ENCODE data around the gene CAMK1D. TPM values are rescaled to one million over a fixed set of nuclear protein-coding genes. Genes with fewer than 3 reads are reported as not detected.

The CAMK1D gene
- total RNA-seq, 2 experiments from 2014 or later = 16.7 to 17.8 TPM

- no peaks in the 10 kb centered on the region for H3K27me3 Mint-ChIP-seq
- ChIA-PET CTCF (no interaction called here), POLR2A (no interaction called here)
- peaks cover 27% of the 10 kb centered on the region for H3K4me1 Mint-ChIP-seq
- no peak for DNase-seq
- H3K36me3 Mint-ChIP-seq (ENCODE audit: low read depth) = no peaks in the 10 kb centered on the region
- H3K9me3 Mint-ChIP-seq = no peaks in the 10 kb centered on the region
- H3K4me3 Mint-ChIP-seq = no peak overlapping the region
- no peak overlapping the region for H3K27ac Mint-ChIP-seq
Measured at GRCh38 chr10:12500381-12501303, 151.3 kb downstream of the CAMK1D start.

- CTCF ChIA-PET = no interaction called here
- H3K27ac Mint-ChIP-seq = no peak overlapping the region
- peaks cover 32% of the 10 kb centered on the region for H3K4me1 Mint-ChIP-seq
- POLR2A ChIA-PET = no interaction called here
- no peak overlapping the region for H3K4me3 Mint-ChIP-seq
- DNase-seq = no peak
- H3K27me3 Mint-ChIP-seq = no peaks in the 10 kb centered on the region
- H3K9me3 Mint-ChIP-seq = no peaks in the 10 kb centered on the region
- no peaks in the 10 kb centered on the region for H3K36me3 Mint-ChIP-seq (ENCODE audit: low read depth)
Measured at GRCh38 chr10:12501324-12501723, 152.0 kb downstream of the CAMK1D start.

- CTCF ChIA-PET = no interaction called here
- H3K27ac Mint-ChIP-seq = no peak overlapping the region
- H3K4me3 Mint-ChIP-seq = no peak overlapping the region
- peaks cover 36% of the 10 kb centered on the region for H3K4me1 Mint-ChIP-seq
- no peak for DNase-seq
- H3K36me3 Mint-ChIP-seq (ENCODE audit: low read depth) = no peaks in the 10 kb centered on the region
- H3K9me3 Mint-ChIP-seq = no peaks in the 10 kb centered on the region
- no peaks in the 10 kb centered on the region for H3K27me3 Mint-ChIP-seq
- POLR2A ChIA-PET = no interaction called here
Measured at GRCh38 chr10:12501841-12502525, 152.6 kb downstream of the CAMK1D start.

- Mint-ChIP-seq H3K27ac (no peak overlapping the region), H3K27me3 (no peaks in the 10 kb centered on the region), H3K36me3 (ENCODE audit: low read depth) (no peaks in the 10 kb centered on the region), H3K4me1 (peaks cover 43% of the 10 kb centered on the region), H3K9me3 (no peaks in the 10 kb centered on the region), H3K4me3 (no peak overlapping the region)
- POLR2A ChIA-PET = no interaction called here
- CTCF ChIA-PET = no interaction called here
- no peak for DNase-seq
Measured at GRCh38 chr10:12502526-12503274, 153.4 kb downstream of the CAMK1D start.

- CTCF ChIA-PET = no interaction called here
- Mint-ChIP-seq H3K36me3 (ENCODE audit: low read depth) (no peaks in the 10 kb centered on the region), H3K27me3 (no peaks in the 10 kb centered on the region), H3K9me3 (no peaks in the 10 kb centered on the region), H3K4me3 (no peak overlapping the region), H3K27ac (no peak overlapping the region), H3K4me1 (peaks cover 49% of the 10 kb centered on the region)
- POLR2A ChIA-PET = no interaction called here
- no peak for DNase-seq
Measured at GRCh38 chr10:12503311-12503710, 154.0 kb downstream of the CAMK1D start.

GRCh38 chr10:12504176-12504575, 154.8 kb downstream of the CAMK1D start:
- Mint-ChIP-seq H3K4me3 (no peak overlapping the region), H3K36me3 (ENCODE audit: low read depth) (no peaks in the 10 kb centered on the region), H3K27ac (no peak overlapping the region), H3K4me1 (peaks cover 54% of the 10 kb centered on the region), H3K9me3 (no peaks in the 10 kb centered on the region), H3K27me3 (no peaks in the 10 kb centered on the region)
- CTCF ChIA-PET = no interaction called here
- DNase-seq = no peak
- POLR2A ChIA-PET = no interaction called here

- no peaks in the 10 kb centered on the region for H3K27me3 Mint-ChIP-seq
- H3K36me3 Mint-ChIP-seq (ENCODE audit: low read depth) = no peaks in the 10 kb centered on the region
- ChIA-PET POLR2A (no interaction called here), CTCF (no interaction called here)
- H3K4me3 Mint-ChIP-seq = no peak overlapping the region
- no peak for DNase-seq
- peaks cover 59% of the 10 kb centered on the region for H3K4me1 Mint-ChIP-seq
- H3K9me3 Mint-ChIP-seq = no peaks in the 10 kb centered on the region
- H3K27ac Mint-ChIP-seq = no peak overlapping the region
Measured at GRCh38 chr10:12504628-12505027, 155.3 kb downstream of the CAMK1D start.

- CTCF ChIA-PET = interaction anchor here (1.5 kb wide), 1 partner anchor 151 kb away, joined by 7 read pairs; no protein-coding TSS in a partner anchor
Measured at GRCh38 chr10:12505683-12506082, 156.3 kb downstream of the CAMK1D start.

GRCh38 chr10:12507165-12507850, 158.0 kb downstream of the CAMK1D start:
- ChIA-PET POLR2A (no interaction called here), CTCF (interaction anchor here (1.8 kb wide), 1 partner anchor 24 kb away, joined by 4 read pairs; no protein-coding TSS in a partner anchor)
- peak; percentile 46 for DNase-seq
- H3K9me3 Mint-ChIP-seq = no peaks in the 10 kb centered on the region
- H3K4me3 Mint-ChIP-seq = no peak overlapping the region
- peaks cover 55% of the 10 kb centered on the region for H3K4me1 Mint-ChIP-seq
- no peaks in the 10 kb centered on the region for H3K27me3 Mint-ChIP-seq
- no peak overlapping the region for H3K27ac Mint-ChIP-seq
- H3K36me3 Mint-ChIP-seq (ENCODE audit: low read depth) = no peaks in the 10 kb centered on the region

More at GRCh38 chr10:12505683-12506082, 156.3 kb downstream of the CAMK1D start:
- no peaks in the 10 kb centered on the region for H3K9me3 Mint-ChIP-seq
- H3K27ac Mint-ChIP-seq = no peak overlapping the region
- no peak for DNase-seq
- peaks cover 61% of the 10 kb centered on the region for H3K4me1 Mint-ChIP-seq
- H3K27me3 Mint-ChIP-seq = no peaks in the 10 kb centered on the region
- POLR2A ChIA-PET = no interaction called here
- H3K36me3 Mint-ChIP-seq (ENCODE audit: low read depth) = no peaks in the 10 kb centered on the region
- no peak overlapping the region for H3K4me3 Mint-ChIP-seq

- Mint-ChIP-seq H3K36me3 (ENCODE audit: low read depth) (no peaks in the 10 kb centered on the region), H3K4me3 (no peak overlapping the region), H3K27me3 (no peaks in the 10 kb centered on the region), H3K27ac (no peak overlapping the region), H3K4me1 (peaks cover 55% of the 10 kb centered on the region), H3K9me3 (no peaks in the 10 kb centered on the region)
- ChIA-PET POLR2A (no interaction called here), CTCF (interaction anchor here (1.8 kb wide), 1 partner anchor 25 kb away, joined by 4 read pairs; no protein-coding TSS in a partner anchor)
- no peak for DNase-seq
Measured at GRCh38 chr10:12508165-12508564, 158.8 kb downstream of the CAMK1D start.

- peaks cover 60% of the 10 kb centered on the region for H3K4me1 Mint-ChIP-seq
Measured at GRCh38 chr10:12509016-12509793, 159.9 kb downstream of the CAMK1D start.

GRCh38 chr10:12509794-12510100, 160.4 kb downstream of the CAMK1D start:
- CTCF ChIA-PET = interaction anchor here (1.3 kb wide), 1 partner anchor 146 kb away, joined by 4 read pairs; no protein-coding TSS in a partner anchor
- peaks cover 63% of the 10 kb centered on the region for H3K4me1 Mint-ChIP-seq
- no peak overlapping the region for H3K4me3 Mint-ChIP-seq
- H3K27me3 Mint-ChIP-seq = no peaks in the 10 kb centered on the region
- no peak for DNase-seq
- no peaks in the 10 kb centered on the region for H3K36me3 Mint-ChIP-seq (ENCODE audit: low read depth)
- H3K27ac Mint-ChIP-seq = no peak overlapping the region
- H3K9me3 Mint-ChIP-seq = no peaks in the 10 kb centered on the region
- POLR2A ChIA-PET = no interaction called here

More at GRCh38 chr10:12509016-12509793, 159.9 kb downstream of the CAMK1D start:
- Mint-ChIP-seq H3K9me3 (no peaks in the 10 kb centered on the region), H3K36me3 (ENCODE audit: low read depth) (no peaks in the 10 kb centered on the region), H3K27ac (no peak overlapping the region), H3K4me3 (no peak overlapping the region), H3K27me3 (no peaks in the 10 kb centered on the region)
- ChIA-PET CTCF (interaction anchor here (1.3 kb wide), 1 partner anchor 147 kb away, joined by 4 read pairs; no protein-coding TSS in a partner anchor), POLR2A (interaction anchor here (0.9 kb wide), 1 partner anchor 137 kb away, joined by 3 read pairs; no protein-coding TSS in a partner anchor)
- DNase-seq = no peak

All from activated CD4-positive, alpha-beta memory T cell treated with anti-CD3 and anti-CD28 coated beads, Interleukin-2, amount 10 ng/mL, durations not matched to agents 7 days and 5 days (primary cell).